HG02763 (cell line): ENCODE measurements around the gene UFC1.

Experiments used
- ATAC-seq: cut with Tn5 transposase; IDR thresholded peaks from one replicate; pipeline ENCODE4 v1.9.1; 2021; ENCODE audit warnings: mild to moderate bottlenecking, moderate library complexity; ENCODE audit not compliant: unreplicated experiment

UFC1 gene

GRCh38 chr1:161133220-161133740 lies 20.5 kb upstream of the UFC1 start:
- ATAC-seq = no peak

GRCh38 chr1:161137881-161138280 lies 15.9 kb upstream of the UFC1 start:
- ATAC-seq = no peak

- ATAC-seq = no peak
These were observed 15.3 kb upstream of the UFC1 start for GRCh38 chr1:161138431-161138830.

- no peak for ATAC-seq
These were observed 14.0 kb upstream of the UFC1 start for GRCh38 chr1:161139766-161140165.

- ATAC-seq = no peak
These were observed 12.9 kb upstream of the UFC1 start for GRCh38 chr1:161140755-161141400.

- no peak for ATAC-seq
These were observed 7.9 kb upstream of the UFC1 start for GRCh38 chr1:161145832-161146231.

- ATAC-seq = no peak
These were observed 602 bp upstream of the UFC1 start for GRCh38 chr1:161153176-161153575.

- ATAC-seq = no peak
These were observed 4.1 kb downstream of the UFC1 start for GRCh38 chr1:161157867-161158266.

- no peak for ATAC-seq
These were observed 4.7 kb downstream of the UFC1 start for GRCh38 chr1:161158316-161159010.

GRCh38 chr1:161159087-161159912 lies 5.5 kb downstream of the UFC1 start, which contains the start of gene USP21:
Gene USP21, plus strand, starts transcription at chr1:161159500. Its CDS starts 1,141 bp downstream, at chr1:161160641.
- ATAC-seq = peak; percentile 88

- ATAC-seq = peak; percentile 11
These were observed 6.1 kb downstream of the UFC1 start for GRCh38 chr1:161159913-161160243.

- ATAC-seq = no peak
These were observed 6.9 kb downstream of the UFC1 start for GRCh38 chr1:161160671-161161145.

- no peak for ATAC-seq
These were observed 7.9 kb downstream of the UFC1 start for GRCh38 chr1:161161652-161162051.

- no peak for ATAC-seq
These were observed 8.3 kb downstream of the UFC1 start for GRCh38 chr1:161162052-161162451.

GRCh38 chr1:161162806-161163205 lies 9.0 kb downstream of the UFC1 start:
- ATAC-seq = no peak

- no peak for ATAC-seq
These were observed 10.0 kb downstream of the UFC1 start for GRCh38 chr1:161163793-161164192.

- no peak for ATAC-seq
These were observed 11.3 kb downstream of the UFC1 start for GRCh38 chr1:161164901-161165610.

GRCh38 chr1:161165742-161166668 lies 12.2 kb downstream of the UFC1 start, which contains the start of gene PPOX:
Gene PPOX, plus strand, starts transcription at chr1:161166426. Its CDS starts 422 bp downstream, at chr1:161166848.
- ATAC-seq = peak; percentile 92

GRCh38 chr1:161166669-161167548 lies 13.1 kb downstream of the UFC1 start:
- ATAC-seq = no peak
